Cardiac muscle cell (in vitro differentiated cells and primary cell): ENCODE results near the gene PTPRQ. TPM values are rescaled to one million over a fixed set of nuclear protein-coding genes. Genes with fewer than 3 reads are reported as not detected.

Source experiments
- DNase-seq, 2 donors: peaks; one replicate each; pipeline versions ENCODE4 v3.0.0 to v3.0.0-alpha.2; 2010 to 2017; ENCODE audit warnings: low read depth in 1 of 2, low spot score in 1 of 2
- H3K27ac ChIP-seq: fragments of 200-600 bp; sonication (generic); 2 replicates; pipeline ENCODE4 v1.5.1; 2016
- H3K27me3 ChIP-seq: fragments of 200-600 bp; sonication (generic); 2 replicates; pipeline ENCODE4 v1.6.0; 2016; ENCODE audit warnings: control low read depth
- H3K36me3 ChIP-seq: fragments of 200-600 bp; sonication (generic); 2 replicates; pipeline ENCODE4 v1.5.1; 2016; ENCODE audit warnings: control low read depth
- H3K4me1 ChIP-seq: fragments of 200-600 bp; sonication (generic); 2 replicates; pipeline ENCODE4 v1.8.1; 2017; ENCODE audit warnings: low read depth, mild to moderate bottlenecking, mixed run types
- H3K4me3 ChIP-seq: fragments of 200-600 bp; sonication (generic); 2 replicates; pipeline ENCODE4 v1.5.1; 2016; ENCODE audit warnings: mild to moderate bottlenecking
- H3K9me3 ChIP-seq: fragments of 200-600 bp; sonication (generic); 2 replicates; pipeline ENCODE4 v1.5.1; 2017; ENCODE audit warnings: low read depth, mild to moderate bottlenecking, control low read depth
- CTCF ChIP-seq: IDR thresholded peaks from 2 replicates; pipeline ENCODE4 v1.5.1; 2012; ENCODE audit warnings: low read depth, mild to moderate bottlenecking, low read length
- polyA plus RNA-seq: library from polyadenylated mRNA; unstranded; fragments of >200 nt; fragmentation: Nextera tagmentation; extraction: Ambion mirVana; gene quantifications from 2 replicates; pipeline ENCODE4 v1.2.1, GENCODE V29; 2016
- total RNA-seq: library from RNA; depleted of rRNA; stranded (reverse); fragments of >200 nt; gene quantifications from 2 replicates; pipeline ENCODE4 v1.2.3, GENCODE V29; 2016

The PTPRQ gene
- total and polyA plus RNA-seq, 2 experiments from 2014 or later = 0.01 to 0.69 TPM

- no peaks in the 10 kb centered on the region for H3K9me3 ChIP-seq
- H3K4me1 ChIP-seq = no peaks in the 10 kb centered on the region
- H3K27me3 ChIP-seq = no peaks in the 10 kb centered on the region
- H3K36me3 ChIP-seq = no peaks in the 10 kb centered on the region
- TF ChIP-seq CTCF = no peak
- no peak overlapping the region for H3K4me3 ChIP-seq
- DNase-seq = no peak
- no peak overlapping the region for H3K27ac ChIP-seq
Measured at GRCh38 chr12:80420075-80420474, 24.0 kb upstream of the PTPRQ start.

GRCh38 chr12:80422550-80422949, 21.5 kb upstream of the PTPRQ start:
- Histone ChIP-seq H3K27me3 (no peaks in the 10 kb centered on the region), H3K36me3 (no peaks in the 10 kb centered on the region), H3K27ac (no peak overlapping the region), H3K9me3 (no peaks in the 10 kb centered on the region), H3K4me3 (no peak overlapping the region), H3K4me1 (no peaks in the 10 kb centered on the region)
- DNase-seq = peak in 1 of 2 donors; percentile 42
- TF ChIP-seq CTCF = no peak

- no peak overlapping the region for H3K4me3 ChIP-seq
- no peak overlapping the region for H3K27ac ChIP-seq
- no peaks in the 10 kb centered on the region for H3K36me3 ChIP-seq
- no peak for DNase-seq
- peaks cover 7% of the 10 kb centered on the region for H3K4me1 ChIP-seq
- no peaks in the 10 kb centered on the region for H3K9me3 ChIP-seq
- H3K27me3 ChIP-seq = no peaks in the 10 kb centered on the region
- TF ChIP-seq CTCF = no peak
Measured at GRCh38 chr12:80432061-80432460, 12.0 kb upstream of the PTPRQ start.

GRCh38 chr12:80441921-80442320, 2.1 kb upstream of the PTPRQ start:
- TF ChIP-seq CTCF = no peak
- no peaks in the 10 kb centered on the region for H3K9me3 ChIP-seq
- DNase-seq = peak in 1 of 2 donors; percentile 81
- no peaks in the 10 kb centered on the region for H3K36me3 ChIP-seq
- no peaks in the 10 kb centered on the region for H3K4me1 ChIP-seq
- no peaks in the 10 kb centered on the region for H3K27me3 ChIP-seq
- no peak overlapping the region for H3K27ac ChIP-seq
- H3K4me3 ChIP-seq = no peak overlapping the region

GRCh38 chr12:80442426-80443222, 1.4 kb upstream of the PTPRQ start:
- H3K36me3 ChIP-seq = no peaks in the 10 kb centered on the region
- no peaks in the 10 kb centered on the region for H3K9me3 ChIP-seq
- H3K27me3 ChIP-seq = no peaks in the 10 kb centered on the region
- H3K4me3 ChIP-seq = no peak overlapping the region
- no peak overlapping the region for H3K27ac ChIP-seq
- H3K4me1 ChIP-seq = no peaks in the 10 kb centered on the region
- DNase-seq = peak in 1 of 2 donors; percentile 75
- TF ChIP-seq CTCF = no peak
